Right lobe of liver (tissue), 4 donors: ENCODE data around the gene PPP2R5A.

Experiments used
- POLR2A ChIP-seq: fragments of 450-650 bp; IDR thresholded peaks from one replicate; pipeline ENCODE4 v1.6.1; 2017; ENCODE audit warnings: antibody characterized with exemption, mild to moderate bottlenecking
- TF ChIP-seq, protein P1 (sequence below), 4 donors: fragments of 200-600 bp in 3 of 4; fragments of 450-650 bp in 1 of 4; IDR thresholded peaks; one replicate each; pipeline versions ENCODE4 v1.5.1 to v1.8.0; 2016 to 2022; ENCODE audit warnings: antibody characterized with exemption in 4 of 4, mild to moderate bottlenecking in 2 of 4
- donor health status: DM: no; HTN: no; CAD: no.
- donor health status: DM: no; HTN: no; CAD: no.
- donor health status: DM: no; HTN: yes; CAD: no.

DNA sequence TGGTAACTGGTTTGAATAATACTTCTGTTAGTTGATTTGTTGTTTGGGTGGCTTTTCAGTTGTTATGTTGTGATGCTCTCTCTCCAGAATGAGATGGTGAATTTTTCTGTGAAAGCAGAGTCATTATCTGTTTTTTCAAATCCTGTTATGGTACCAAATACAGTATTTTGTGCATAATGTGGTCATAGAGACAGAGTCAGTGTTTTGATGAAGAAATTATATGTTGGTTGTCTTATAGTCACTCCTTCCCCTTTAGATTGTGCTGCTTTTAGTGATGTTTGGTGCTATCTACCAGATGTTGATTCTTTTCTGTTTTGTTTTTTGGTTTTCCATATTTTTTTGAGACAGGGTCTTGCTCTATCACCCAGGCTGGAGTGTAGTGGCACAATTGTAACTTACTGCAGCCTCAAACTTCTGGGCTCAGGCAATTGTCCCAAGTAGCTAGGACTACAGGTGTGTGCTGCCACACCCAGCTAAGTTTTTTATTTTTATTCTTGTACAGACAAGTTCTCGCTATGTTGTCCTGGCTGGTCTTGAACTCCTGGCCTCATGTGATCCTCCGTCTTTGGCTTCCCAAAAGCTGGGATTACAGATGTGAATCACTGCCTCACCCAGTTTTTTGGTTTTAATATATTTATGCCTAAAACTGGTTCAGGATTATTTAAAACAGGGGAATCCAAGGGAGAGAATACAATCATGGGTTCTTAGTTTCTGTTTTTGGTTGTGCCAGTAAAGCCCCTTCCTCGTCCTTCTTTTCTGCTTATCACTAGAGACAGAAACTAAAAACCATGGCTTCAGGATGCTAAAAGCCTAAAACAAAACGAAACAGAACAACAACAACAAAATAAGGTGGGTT lies 7.3 kb downstream of the PPP2R5A start:
- TF ChIP-seq, protein P1, sequence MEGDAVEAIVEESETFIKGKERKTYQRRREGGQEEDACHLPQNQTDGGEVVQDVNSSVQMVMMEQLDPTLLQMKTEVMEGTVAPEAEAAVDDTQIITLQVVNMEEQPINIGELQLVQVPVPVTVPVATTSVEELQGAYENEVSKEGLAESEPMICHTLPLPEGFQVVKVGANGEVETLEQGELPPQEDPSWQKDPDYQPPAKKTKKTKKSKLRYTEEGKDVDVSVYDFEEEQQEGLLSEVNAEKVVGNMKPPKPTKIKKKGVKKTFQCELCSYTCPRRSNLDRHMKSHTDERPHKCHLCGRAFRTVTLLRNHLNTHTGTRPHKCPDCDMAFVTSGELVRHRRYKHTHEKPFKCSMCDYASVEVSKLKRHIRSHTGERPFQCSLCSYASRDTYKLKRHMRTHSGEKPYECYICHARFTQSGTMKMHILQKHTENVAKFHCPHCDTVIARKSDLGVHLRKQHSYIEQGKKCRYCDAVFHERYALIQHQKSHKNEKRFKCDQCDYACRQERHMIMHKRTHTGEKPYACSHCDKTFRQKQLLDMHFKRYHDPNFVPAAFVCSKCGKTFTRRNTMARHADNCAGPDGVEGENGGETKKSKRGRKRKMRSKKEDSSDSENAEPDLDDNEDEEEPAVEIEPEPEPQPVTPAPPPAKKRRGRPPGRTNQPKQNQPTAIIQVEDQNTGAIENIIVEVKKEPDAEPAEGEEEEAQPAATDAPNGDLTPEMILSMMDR (IDR thresholded peaks at IDR 0.05) = no peak
- TF ChIP-seq POLR2A = no peak
